Tibial artery (tissue), 4 donors: Measurements from ENCODE around the gene FAM117B.

ENCODE experiments used
- DNase-seq, 2 donors: peaks; one replicate each; pipeline ENCODE4 v3.0.0-alpha.2; 2019
- H3K27ac ChIP-seq, 2 donors: fragments of 200-600 bp; sonication (generic) in 1 of 2; 1 replicate in 1 of 2; 2 replicates in 1 of 2; pipeline ENCODE4 v1.5.1; 2018 to 2019; ENCODE audit warnings: mild to moderate bottlenecking in 1 of 2
- H3K27me3 ChIP-seq, 2 donors: fragments of 200-600 bp; sonication (generic) in 1 of 2; one replicate each; pipeline versions ENCODE4 v1.5.1 to v1.6.0; 2016 to 2019
- H3K36me3 ChIP-seq, 3 donors: fragments of 200-600 bp; sonication (generic) in 2 of 3; one replicate each; pipeline ENCODE4 v1.5.1; 2016 to 2019; ENCODE audit warnings: mild to moderate bottlenecking in 2 of 3
- H3K4me1 ChIP-seq, 4 donors: fragments of 200-600 bp; sonication (generic) in 2 of 4; 1 replicate in 3 of 4; 2 replicates in 1 of 4; pipeline ENCODE4 v1.5.1; 2016 to 2019
- H3K4me3 ChIP-seq, 2 donors: fragments of 200-600 bp; sonication (generic) in 1 of 2; 1 replicate in 1 of 2; 2 replicates in 1 of 2; pipeline ENCODE4 v1.5.1; 2018 to 2019; ENCODE audit warnings: mild to moderate bottlenecking in 2 of 2
- H3K9me3 ChIP-seq, 3 donors: fragments of 200-600 bp; sonication (generic) in 1 of 3; one replicate each; pipeline ENCODE4 v1.5.1; 2016 to 2019
- intact Hi-C: fragments of 100-400 bp; cut with DNase I; formaldehyde crosslinking; loops from one replicate; pipeline ENCODE4 v1.15.0; 2023; ENCODE audit warnings: low total_unique reads
- TF ChIP-seq, protein P1 (sequence below), 2 experiments: fragments of 200-600 bp in 1 of 2; fragments of 450-650 bp in 1 of 2; IDR thresholded peaks; one replicate each; pipeline ENCODE4 v1.5.1; 2017 to 2019; ENCODE audit warnings: antibody characterized with exemption in 2 of 2, mild to moderate bottlenecking in 1 of 2, moderate library complexity in 1 of 2

The FAM117B gene

DNA sequence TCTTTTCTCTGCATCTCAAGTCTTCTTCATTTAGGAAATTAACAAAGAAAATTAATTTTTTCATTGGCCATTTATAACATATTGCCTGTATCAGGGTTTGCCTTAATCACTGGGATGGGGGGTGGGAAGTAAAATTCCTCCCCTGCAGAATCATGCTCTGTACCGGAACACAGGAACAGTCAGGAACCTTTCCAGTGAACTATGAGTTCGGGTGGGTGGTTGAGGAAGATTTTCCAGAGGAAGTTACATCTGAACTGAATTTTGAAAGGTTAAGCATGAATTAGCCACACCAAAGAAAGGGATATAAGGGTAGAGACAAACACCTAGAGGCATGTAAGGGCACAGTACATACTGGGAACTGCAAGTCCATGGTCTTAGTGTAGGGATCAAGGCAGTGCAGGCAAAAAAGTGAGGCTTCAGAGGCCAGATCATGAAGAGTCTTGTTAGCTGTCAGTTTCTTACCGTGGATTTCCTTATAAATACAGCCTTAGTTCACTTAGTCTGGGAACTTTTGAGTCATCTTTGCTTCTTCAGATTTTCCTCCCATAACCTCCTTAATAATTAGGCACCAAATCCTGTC lies 55.6 kb downstream of the FAM117B start:
- Histone ChIP-seq H3K27ac (peak overlapping the region in 1 of 2 donors; percentile 36), H3K9me3 (no peaks in the 10 kb centered on the region), H3K36me3 (no peaks in the 10 kb centered on the region), H3K4me1 (peaks cover 0 to 5% (median 0%) of the 10 kb centered on the region in 4 donors), H3K27me3 (no peaks in the 10 kb centered on the region), H3K4me3 (no peak overlapping the region)
- TF ChIP-seq, protein P1, sequence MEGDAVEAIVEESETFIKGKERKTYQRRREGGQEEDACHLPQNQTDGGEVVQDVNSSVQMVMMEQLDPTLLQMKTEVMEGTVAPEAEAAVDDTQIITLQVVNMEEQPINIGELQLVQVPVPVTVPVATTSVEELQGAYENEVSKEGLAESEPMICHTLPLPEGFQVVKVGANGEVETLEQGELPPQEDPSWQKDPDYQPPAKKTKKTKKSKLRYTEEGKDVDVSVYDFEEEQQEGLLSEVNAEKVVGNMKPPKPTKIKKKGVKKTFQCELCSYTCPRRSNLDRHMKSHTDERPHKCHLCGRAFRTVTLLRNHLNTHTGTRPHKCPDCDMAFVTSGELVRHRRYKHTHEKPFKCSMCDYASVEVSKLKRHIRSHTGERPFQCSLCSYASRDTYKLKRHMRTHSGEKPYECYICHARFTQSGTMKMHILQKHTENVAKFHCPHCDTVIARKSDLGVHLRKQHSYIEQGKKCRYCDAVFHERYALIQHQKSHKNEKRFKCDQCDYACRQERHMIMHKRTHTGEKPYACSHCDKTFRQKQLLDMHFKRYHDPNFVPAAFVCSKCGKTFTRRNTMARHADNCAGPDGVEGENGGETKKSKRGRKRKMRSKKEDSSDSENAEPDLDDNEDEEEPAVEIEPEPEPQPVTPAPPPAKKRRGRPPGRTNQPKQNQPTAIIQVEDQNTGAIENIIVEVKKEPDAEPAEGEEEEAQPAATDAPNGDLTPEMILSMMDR (IDR thresholded peaks at IDR 0.05) = no peak
- DNase-seq = no peak
- intact Hi-C loops = no loop called here

DNA sequence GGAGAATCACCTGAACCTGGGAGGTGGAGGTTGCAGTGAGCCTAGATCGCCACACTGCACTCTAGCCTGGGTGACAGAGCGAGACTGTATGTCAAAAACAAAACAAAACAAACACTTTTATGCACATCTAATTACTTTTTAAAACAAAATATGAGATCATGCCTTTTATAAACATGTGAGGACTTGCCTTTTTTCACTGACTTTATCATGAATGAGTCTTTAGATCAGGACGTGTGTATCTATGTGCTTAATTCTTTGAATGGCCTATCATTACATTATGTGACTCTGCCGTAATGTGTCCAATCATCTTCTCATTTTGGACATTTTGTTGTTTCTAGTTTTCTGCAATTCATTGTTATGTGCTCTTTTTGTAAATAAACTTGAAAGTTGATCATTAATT lies 58.7 kb downstream of the FAM117B start:
- no peak overlapping the region for H3K27ac ChIP-seq
- H3K9me3 ChIP-seq = no peaks in the 10 kb centered on the region
- H3K27me3 ChIP-seq = no peaks in the 10 kb centered on the region
- TF ChIP-seq, protein P1 (IDR thresholded peaks at IDR 0.05) = no peak
- no peak for DNase-seq
- intact Hi-C loops = no loop called here
- peaks cover 0 to 7% (median 5%) of the 10 kb centered on the region in 3 donors for H3K36me3 ChIP-seq
- no peak overlapping the region for H3K4me3 ChIP-seq
- peaks cover 0 to 5% (median 0%) of the 10 kb centered on the region in 4 donors for H3K4me1 ChIP-seq

DNA sequence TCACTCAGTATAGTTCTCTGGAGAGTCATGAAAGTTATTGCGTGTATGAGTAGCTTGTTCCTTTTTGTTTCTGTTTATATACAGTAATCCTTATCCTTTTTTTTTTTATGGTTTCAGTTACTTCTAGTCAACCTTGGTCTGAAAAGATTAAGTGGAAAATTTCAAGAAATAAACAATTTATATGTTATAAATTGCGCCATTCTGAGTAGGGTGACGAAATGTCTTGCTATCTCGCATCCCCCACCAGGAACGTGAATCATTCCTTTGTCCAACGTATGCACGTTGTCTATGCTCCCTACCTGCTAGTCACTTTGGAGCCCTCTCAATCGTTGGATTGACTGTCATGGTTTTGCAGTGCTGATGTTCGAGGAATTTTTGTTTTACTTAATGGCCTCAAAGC lies 60.4 kb downstream of the FAM117B start:
- intact Hi-C loops = no loop called here
- no peak for DNase-seq
- TF ChIP-seq, protein P1 (IDR thresholded peaks at IDR 0.05) = no peak

DNA sequence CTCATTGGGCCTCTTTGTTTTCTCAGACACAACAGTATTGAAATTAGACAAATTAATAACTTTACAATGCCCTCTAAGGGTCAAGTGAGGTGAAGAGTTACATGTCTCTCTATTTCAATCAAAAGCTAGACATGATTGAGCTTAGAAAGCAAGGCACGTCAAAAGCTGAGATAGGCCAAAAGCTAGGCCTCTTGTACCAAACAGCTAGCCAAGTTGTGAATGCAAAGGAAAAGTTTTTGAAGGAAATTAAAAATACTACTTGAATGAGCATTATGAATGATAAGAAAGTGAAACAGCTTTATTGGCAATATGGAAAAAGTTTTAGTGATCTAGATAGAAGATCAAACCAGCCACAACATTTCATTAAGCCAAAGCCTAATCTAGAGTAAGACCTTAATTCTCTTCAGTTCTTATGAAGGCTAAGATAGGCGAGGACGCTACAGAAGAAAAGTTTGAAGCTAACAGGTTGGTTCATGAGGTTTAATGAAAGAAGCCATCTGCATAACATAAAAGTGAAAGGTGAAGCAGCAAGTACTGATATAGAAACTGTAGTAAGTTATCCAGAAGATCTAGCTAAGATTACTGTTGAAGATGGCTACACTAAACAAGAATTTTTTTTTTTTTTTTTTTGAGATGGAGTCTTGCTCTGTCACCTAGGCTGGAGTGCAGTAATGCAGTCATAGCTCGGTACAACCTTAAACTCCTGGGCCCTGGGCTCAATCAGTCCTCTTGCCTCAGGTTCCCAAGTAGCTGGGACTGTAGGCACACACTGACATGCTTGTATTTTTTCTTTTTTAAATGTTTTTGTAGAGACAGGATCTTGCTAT lies 65.5 kb downstream of the FAM117B start:
- H3K27ac ChIP-seq = no peak overlapping the region
- TF ChIP-seq, protein P1 (IDR thresholded peaks at IDR 0.05) = no peak
- no peak for DNase-seq
- no peaks in the 10 kb centered on the region for H3K9me3 ChIP-seq
- intact Hi-C loops = no loop called here
- H3K27me3 ChIP-seq = no peaks in the 10 kb centered on the region
- peaks cover 0 to 7% (median 5%) of the 10 kb centered on the region in 3 donors for H3K36me3 ChIP-seq
- no peak overlapping the region for H3K4me3 ChIP-seq
- H3K4me1 ChIP-seq = no peaks in the 10 kb centered on the region

More for the DNA sequence above, 60.4 kb downstream of the FAM117B start:
- Histone ChIP-seq H3K4me3 (no peak overlapping the region), H3K27me3 (no peaks in the 10 kb centered on the region), H3K36me3 (peaks cover 0 to 7% (median 5%) of the 10 kb centered on the region in 3 donors), H3K9me3 (no peaks in the 10 kb centered on the region), H3K27ac (no peak overlapping the region), H3K4me1 (peaks cover 0 to 5% (median 0%) of the 10 kb centered on the region in 4 donors)

DNA sequence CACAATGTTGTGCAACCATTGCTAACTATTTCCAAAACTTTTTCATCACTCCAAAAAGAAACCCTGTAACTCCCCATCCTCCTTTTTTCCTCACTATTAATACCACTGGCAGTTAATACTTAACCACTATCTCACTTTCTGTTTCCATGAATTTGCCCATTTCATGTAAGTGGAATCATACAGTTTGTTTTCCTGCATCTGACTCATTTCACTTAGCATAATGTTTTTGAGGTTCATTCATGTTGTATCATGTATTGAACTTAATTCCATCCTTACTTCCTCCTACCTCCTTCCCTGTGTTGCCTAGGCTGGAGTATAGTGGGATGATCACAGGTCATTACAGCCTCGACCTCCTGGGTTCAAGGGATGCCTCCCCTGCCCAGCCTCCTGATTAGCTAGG lies 68.3 kb downstream of the FAM117B start:
- intact Hi-C loops = no loop called here
- no peak overlapping the region for H3K4me3 ChIP-seq

More for the DNA sequence above, 68.3 kb downstream of the FAM117B start:
- H3K27ac ChIP-seq = no peak overlapping the region
- no peaks in the 10 kb centered on the region for H3K27me3 ChIP-seq
- TF ChIP-seq, protein P1 (IDR thresholded peaks at IDR 0.05) = no peak
- DNase-seq = no peak
- H3K9me3 ChIP-seq = no peaks in the 10 kb centered on the region
- no peaks in the 10 kb centered on the region for H3K36me3 ChIP-seq
- H3K4me1 ChIP-seq = no peaks in the 10 kb centered on the region
